GM21423 (cell line): ENCODE data around the gene HMBS.
"Not testable (repeated sequence)": the region's sequence is repeated elsewhere in the genome, so short reads cannot be mapped to it uniquely, and the experiment has no call there.

ENCODE experiments used
- ATAC-seq: cut with Tn5 transposase; IDR thresholded peaks from one replicate; pipeline ENCODE4 v1.9.1; 2021; ENCODE audit warnings: mild to moderate bottlenecking, moderate library complexity; ENCODE audit not compliant: unreplicated experiment

The HMBS gene

DNA sequence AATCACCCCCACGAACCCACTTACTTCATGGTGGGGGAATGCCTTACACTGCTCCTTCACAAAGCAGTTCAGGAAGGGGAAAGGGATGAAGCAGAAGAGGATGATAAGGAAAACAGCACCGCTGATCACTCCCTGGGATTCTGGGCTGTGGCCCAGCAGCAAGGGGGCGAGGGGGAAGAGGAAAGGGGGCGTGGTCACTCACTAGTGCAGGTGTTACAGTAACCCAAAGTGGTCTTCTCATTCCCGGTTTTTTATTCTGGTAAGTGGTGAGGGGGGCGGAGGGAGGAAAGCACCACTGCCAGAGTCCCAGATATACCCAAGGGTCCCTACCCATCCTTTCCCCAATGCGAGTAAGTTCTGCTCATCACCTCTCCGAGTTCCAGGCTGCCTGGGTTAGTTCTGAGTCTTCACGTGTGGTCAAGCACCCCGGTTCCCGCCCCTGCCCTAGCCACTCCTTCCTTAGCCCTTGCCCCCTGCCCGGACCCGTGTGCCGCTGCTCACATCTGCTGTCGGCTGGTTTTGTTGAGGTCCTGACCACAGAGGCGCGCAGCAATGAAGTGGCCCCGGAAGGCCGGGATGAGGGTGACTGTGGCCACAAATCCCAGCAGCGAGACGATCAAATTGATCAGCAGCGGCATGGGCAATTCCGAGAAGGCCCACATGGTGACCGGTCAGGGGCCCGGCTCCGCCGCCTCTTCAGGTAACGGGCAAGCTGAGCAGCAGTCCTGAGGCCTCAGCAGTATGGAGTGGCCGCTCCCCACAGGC lies 16.5 kb downstream of the HMBS start:
- ATAC-seq: peak; percentile 16

DNA sequence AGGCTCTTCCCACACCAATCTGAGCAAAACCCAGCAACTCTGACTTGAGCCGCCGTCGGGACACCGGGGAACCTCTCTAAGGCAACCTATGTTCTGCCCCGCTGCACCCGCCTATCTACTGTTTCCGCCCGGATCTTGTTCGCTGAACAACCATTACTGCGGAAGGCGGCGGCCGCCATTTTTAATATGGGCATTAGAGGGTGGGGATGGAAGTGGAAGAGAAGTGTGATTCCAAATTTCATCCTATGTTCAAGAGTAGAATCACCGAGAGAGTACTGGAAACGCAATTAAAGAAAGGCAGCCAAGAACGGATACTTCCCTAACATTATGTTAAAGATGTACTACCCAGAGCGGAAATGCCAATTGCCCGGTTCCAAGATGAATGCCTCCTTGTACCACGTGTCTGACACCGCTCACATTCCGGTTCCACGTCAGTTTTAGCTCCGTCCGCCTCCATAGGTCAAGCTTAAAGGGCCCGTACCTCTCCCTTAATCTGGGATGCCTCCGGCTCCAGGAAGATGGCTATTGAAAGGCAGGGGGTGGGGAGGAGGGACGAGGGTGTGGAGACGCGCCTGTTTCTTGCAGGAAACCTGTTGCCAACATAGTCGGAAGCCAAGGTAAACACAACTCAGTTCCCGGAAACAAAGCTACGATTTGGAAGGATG lies 17.2 kb downstream of the HMBS start, which contains the start of gene DPAGT1:
Gene DPAGT1 (minus strand): TSS at position 95 of the 665 bp plus-strand sequence. CDS start 198 bp downstream, outside the sequence.
- peak; percentile 77 for ATAC-seq

DNA sequence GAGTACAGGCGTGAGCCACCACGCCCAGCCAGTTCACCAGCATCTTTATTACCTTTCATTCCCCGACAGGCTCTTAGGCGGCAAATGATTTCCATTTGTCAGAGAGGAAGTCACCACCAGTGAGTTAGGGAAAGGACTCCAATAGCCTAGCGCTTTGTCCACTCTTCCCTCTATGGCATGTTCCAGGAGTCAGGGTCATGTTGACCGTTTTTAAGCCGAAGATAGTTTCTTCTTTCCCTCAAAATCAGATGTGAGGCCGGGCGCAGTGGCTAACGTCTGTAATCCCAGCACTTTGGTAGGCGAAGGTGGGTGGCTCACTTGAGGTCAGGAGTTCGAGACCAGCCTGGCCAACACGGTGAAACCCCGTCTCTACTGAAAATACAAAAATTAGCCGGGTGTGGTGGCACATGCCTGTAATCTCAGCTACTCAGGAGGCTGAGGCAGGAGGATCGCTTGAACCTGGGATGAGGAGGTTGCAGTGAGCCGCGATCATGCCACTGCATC lies 18.5 kb downstream of the HMBS start:
- not testable (repeated sequence) for ATAC-seq

DNA sequence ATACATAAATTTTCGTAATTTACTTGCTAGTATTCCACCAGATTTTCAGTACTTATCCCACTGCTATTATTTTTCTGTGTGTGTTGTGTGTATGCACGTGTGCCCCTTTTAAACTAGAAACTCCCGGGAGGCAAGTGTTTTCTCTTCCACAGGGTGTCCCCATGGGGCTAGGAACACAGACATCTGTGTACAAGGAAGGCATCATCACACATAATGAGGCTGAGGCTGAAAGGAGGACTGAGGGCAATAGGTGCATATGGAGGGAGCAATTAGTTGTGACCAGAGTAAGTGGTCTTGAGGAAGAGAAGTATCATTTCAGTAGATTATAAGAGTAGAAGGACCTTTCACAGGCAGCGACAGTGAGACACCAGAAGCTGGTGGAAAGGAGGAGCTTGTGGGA lies 19.1 kb downstream of the HMBS start:
- ATAC-seq: no peak

DNA sequence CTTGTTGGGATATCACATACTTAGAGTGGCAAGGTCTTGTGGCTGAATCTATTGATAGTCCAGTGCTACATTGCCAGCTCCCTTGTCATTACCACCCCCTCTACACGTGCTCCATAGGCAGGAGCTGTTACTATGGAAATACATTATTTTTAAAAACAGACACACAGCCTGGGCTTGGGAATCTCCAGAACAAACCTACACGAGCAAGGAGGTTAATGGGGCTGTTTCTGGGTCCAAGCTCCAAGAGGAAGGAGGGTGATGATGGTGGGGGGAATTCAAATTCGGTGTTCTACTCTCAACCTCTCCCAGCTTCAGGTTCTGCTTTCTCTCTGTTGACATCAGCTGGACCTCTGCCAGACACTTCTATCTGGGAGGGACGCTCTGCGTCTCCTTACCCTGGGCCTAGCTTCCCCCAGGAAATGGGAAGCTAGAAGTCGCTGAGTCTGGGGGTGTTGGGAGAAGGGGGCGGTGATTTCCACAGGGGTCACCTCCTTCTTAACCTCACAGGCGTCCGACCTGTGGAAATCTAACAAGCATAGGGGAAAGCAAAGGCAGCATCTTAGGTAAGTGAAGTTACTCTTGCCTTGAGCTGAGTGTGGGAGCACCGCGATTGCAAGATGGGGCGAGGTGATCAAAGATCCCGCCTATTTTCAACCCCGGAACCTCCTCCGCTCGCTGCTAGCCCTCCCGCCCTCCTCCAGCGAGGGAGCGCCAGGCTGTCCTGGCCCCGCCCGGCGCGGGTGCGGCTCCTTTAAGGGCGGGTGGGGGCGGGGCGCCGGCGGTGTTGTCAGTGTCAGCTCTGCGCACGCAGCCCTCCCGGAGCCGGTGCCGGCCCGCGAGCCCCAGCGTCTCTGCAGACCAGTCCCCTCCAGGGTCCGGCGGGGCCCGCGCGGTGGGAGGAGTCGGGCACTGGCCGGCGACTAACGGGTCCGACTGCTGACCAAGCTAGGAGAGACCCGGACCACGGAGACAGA lies 22.2 kb downstream of the HMBS start, which contains the start of gene C2CD2L:
Gene C2CD2L (plus strand): TSS at position 781 of the 974 bp plus-strand sequence. CDS start 398 bp downstream, outside the sequence.
- ATAC-seq: peak; percentile 69

DNA sequence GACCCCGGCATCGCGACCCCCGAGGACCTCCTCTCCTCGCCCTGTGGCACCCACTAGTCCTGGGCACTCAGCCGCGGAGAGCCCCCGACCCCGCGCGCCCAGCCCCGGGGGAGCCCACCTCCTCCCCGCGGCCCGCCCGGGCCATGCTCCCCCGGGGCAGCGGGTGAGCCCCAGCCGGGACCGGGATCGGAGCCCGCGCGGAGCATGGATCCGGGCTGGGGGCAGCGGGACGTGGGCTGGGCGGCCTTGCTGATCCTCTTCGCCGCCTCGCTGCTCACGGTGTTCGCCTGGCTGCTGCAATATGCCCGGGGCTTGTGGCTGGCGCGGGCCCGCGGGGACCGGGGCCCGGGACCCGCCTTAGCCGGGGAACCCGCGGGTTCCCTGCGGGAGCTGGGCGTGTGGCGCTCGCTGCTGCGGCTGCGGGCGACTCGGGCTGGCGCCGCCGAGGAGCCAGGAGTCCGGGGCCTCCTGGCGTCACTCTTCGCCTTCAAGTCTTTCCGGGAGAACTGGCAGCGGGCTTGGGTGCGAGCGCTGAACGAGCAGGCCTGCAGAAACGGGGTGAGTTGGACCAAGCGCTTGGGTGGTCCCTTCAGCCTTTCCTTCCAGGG lies 23.0 kb downstream of the HMBS start:
- ATAC-seq: peak; percentile 19

DNA sequence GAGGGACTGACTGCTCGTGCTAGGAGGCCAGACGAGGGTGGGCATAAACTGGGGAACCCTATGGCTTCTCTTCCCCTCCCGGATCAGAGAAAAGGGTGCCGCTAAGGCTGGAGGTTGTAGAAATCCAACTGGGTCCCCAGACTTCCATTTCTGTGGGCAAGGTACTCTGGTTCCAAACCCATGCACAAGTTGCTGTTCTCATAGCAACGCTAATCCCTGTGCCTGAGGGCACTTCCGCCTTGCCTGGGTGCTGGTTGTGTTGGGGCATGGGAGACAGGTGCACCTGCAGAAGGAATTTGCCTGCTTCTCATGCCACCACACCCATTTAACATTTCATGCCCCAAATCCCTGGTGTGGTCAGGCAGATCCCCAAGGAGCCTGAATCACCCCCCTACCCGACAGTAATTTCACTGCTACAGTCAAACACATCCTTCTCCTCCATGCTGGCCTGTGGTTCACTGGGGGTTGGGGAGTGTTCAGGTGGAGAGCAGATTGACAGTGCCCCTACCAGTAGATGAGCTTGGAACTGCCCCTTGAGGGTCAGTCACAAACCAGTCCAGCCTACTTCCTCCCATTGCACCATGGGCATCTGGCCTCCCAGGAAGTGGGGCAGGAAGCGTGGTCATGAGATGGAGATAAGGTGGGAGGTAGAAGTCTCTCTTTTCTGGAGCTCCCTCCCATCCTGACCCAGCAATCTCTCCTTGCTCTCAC lies 23.6 kb downstream of the HMBS start:
- ATAC-seq: no peak

DNA sequence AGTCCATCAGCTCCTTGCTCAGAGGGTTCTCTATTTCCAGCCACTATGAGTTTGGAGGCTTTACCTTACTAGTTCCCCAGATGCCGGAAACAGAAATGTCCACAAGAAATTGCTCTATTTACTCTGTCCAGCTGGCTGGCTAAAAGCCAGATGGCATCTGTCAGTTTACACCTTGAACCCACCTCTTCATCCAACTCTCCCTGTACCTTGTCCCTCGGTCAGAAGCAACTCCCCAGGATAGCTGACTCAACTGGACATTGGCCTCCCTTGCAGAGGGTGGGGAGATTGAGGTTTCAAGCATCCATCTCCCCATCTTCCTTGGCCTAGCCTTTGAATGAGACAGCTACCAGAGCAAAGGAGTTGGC lies 24.2 kb downstream of the HMBS start:
- no peak for ATAC-seq

DNA sequence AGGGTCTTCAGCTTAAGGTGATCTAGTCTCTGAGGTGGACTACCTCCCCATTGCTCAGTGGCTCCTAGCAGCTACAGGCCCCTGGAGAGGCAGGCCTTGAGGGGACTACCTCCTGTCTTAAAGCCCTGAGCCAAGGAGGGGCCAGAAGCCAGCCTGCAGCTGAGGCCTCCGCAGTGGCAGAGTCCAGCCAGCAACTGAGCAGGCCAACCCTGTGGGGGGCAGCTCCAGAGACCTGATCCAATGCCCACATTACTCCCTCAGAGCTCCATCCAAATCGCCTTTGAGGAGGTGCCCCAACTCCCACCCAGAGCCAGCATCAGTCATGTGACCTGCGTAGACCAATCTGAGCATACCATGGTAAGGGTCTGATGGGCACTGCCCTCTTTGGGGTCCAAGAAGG lies 25.2 kb downstream of the HMBS start:
- ATAC-seq: no peak

DNA sequence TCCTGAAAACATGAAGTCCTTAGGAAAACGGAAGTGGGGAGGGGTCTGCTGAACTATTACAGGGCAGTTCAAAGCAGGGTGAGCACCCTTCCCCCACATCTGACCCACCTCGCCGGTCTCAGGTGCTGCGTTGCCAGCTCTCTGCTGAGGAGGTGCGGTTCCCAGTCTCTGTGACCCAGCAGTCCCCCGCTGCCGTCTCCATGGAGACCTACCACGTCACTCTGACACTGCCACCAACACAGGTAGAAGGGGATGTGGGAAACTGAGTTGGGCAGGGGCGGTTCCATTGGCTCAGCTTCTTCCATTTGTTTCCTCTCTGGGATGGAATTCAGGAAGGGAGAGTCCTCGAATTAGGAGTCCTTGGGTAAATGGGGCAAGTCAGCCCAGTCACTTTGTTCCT lies 25.8 kb downstream of the HMBS start:
- no peak for ATAC-seq

DNA sequence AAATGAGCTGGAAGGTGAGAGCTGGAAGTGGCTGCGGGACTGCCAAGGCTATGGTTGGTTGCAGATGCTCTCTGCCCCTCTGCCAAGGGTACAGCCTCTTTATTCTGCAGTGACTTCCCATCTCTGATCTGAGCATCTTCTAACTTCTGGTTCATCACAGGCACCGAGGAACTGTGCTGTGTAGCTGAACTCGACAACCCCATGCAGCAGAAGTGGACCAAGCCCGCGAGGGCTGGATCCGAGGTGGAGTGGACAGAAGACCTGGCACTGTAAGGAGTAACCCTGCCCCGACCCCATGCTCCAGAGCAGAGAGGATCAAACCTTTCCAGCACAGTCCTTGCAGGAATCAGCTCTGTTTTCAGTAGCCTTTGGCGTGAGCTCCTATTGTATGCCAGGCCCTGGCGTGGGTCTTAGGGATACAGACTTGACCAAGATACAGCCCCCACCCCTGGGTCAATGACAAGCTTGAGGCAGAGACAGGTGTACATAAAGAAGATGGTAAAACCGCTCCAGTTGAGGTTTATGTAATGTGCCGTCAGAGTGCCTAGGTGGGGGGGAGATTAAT lies 26.8 kb downstream of the HMBS start:
- ATAC-seq: no peak

DNA sequence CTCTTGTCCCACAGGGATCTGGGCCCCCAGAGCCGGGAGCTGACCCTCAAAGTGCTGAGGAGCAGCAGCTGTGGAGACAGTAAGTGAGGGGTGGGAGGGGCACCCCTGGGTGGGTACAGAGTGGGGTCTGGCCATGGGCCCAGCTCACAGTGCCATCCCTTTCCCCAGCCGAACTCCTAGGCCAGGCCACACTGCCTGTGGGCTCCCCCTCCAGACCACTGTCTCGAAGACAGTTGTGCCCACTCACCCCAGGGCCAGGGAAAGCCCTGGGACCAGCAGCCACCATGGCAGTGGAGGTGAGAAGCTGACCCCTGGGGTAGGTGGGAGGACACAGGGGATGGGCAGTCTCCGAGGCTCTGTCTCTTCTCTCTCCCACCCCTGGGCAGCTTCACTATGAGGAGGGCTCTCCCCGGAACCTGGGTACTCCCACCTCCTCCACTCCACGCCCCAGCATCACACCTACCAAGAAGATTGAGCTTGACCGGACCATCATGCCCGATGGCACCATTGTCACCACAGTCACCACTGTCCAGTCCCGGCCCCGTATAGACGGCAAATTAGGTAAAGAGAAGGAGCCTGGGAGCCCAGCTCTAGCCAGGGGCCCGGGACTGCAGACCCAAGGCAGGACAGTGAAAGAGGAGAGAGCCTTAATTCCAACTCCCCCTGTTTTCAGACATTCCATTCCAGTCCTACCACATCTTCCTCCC lies 27.8 kb downstream of the HMBS start:
- ATAC-seq: no peak

DNA sequence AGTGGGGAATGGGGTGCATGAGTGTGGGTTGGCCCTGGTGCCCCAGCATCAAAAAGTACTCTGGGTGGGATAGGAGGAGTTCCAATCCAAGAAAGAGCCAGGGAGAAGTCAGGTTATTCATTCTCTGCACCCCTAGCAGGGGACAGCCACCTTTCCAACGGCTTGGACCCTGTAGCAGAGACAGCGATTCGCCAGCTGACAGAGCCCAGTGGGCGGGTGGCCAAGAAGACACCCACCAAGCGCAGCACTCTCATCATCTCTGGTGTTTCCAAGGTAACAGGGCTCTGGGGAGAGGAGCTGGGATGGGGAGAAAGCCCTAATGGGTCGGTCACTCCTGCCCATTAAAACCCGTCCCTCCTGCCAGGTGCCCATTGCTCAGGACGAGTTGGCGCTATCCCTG lies 29.0 kb downstream of the HMBS start:
- ATAC-seq: no peak

DNA sequence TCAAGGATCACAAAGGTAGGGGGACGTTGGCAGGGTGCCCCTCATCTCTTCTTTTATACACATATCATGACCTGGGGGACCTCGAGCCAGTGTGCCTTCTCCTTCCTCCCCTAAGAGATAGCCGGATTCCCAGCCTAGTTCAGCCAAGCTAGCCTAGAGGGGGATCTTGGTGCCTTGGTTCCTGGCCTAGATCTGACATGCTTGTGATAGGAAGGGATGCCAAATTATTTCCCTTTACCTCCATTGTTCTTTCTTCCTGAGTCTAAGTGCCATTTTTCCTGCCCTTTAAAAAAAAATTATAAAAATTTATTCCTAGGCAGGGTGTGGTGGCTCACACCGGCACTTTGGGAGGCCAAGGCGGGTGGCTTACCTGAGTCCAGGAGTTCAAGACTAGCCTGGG lies 29.7 kb downstream of the HMBS start:
- ATAC-seq: no peak

DNA sequence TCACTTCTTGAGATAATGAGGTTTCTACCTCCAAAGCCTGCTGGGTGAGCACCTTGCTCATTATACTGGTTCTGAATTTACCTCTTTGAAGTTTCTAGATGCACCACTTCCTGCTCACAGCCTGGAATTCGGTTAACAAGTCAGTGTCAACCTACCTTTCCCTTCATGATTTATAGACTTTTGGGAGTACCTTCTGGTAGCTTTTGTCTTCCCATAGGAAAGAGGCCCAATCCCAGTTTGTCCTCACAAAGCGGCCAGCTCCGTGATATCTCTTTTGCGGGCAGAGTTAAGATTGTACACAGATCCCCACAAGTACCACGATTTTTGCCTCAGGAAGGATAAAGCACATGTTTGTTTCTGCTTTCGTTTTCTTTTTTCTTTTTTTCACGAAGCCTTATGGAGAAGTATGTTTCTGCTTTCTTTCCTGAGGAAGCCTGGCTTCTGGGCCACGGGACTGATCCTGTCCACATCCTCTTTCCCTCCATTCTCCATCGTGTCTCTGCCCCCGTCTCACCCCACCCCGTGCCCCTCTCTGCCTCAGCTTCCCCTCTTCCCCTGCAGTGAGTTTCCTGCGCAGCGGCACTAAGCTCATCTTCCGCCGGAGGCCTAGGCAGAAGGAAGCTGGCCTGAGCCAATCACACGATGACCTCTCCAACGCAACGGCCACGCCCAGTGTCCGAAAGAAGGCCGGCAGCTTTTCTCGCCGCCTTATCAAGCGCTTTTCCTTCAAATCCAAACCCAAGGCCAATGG lies 31.0 kb downstream of the HMBS start:
- ATAC-seq: no peak

DNA sequence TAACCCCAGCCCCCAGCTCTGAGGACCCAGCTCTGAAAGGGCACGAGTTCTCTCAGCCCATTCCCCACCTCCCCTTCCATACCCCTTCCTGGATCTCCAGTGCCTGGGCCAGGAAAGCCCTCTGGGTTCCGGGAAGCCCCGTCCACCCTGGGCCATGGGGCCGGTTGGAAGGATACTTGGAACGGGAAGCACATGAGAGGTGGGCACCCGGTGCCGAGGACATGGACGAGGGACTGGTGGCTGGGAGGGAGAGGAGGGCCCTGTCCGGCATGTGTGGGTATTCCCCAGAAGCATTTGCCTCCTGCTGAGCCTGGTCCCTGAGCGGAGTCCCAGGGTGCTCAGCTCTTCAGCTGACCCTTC lies 31.5 kb downstream of the HMBS start:
- no peak for ATAC-seq

DNA sequence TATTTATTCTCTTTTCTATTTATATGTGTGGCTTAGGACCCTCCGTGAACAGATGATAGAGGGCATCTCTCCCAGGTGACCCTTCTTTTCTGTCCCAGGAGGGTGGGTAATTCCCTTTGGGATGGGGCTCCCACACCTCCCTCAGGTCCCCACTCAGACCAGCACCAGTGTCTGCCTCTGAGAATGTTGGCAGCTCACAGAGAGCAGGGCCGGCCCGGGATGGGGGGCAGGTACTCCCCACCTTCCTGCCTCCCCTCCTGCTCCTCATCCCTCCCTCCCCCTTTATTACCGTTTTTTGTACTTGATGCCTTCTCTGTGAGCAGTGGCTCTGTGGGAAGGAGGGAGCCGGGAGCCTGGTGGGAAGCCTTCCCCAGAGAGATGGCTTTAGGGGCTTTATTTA lies 31.9 kb downstream of the HMBS start:
- no peak for ATAC-seq

DNA sequence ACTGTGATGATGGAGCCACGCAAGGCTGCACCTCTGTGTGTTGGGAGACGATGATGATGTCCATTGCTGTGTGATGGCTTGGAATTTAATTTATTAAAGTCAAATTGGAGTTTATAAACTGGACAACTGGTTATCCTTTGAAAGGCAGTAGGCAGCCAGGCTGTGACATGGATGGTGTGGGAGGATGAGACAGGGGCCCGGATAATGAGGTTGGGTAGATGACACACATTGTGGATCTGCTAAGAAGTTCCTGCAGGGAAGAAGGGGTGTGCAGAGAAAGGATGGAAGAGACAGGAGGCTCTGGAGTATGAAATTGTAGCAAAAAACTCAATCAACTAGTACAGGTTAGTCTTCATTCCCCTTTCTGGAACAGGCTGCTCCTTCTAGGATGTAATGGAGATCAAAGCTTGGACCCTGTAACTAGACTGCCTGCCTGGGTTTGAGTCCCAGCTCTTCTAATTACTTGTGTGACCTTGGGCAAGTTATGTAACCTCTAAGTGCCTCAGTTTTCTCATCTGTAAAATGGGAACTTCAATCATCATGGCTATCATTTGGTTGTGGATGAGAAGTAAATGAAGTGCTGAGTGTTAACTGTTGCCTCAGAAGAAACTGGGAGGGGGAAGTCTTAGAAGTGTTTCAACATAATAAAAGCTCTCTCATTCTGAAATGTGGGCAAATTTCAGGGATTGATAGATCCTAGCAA lies 32.5 kb downstream of the HMBS start:
- ATAC-seq: no peak
